Hepatocyte (in vitro differentiated cells): Measurements from ENCODE around the gene CDYL. TPM values are rescaled to one million over a fixed set of nuclear protein-coding genes. Genes with fewer than 3 reads are reported as not detected.

Experiments used
- DNase-seq: peaks from one replicate; pipeline ENCODE4 v3.0.0-alpha.2; 2016; ENCODE audit warnings: low spot score
- H2AFZ ChIP-seq: fragments of 200-600 bp; sonication (generic); 2 replicates; pipeline ENCODE4 v1.6.0; 2016; ENCODE audit warnings: antibody characterized with exemption, mild to moderate bottlenecking
- H3K27ac ChIP-seq: fragments of 200-600 bp; sonication (generic); 2 replicates; pipeline ENCODE4 v1.5.1; 2016; ENCODE audit warnings: mild to moderate bottlenecking
- H3K27me3 ChIP-seq: fragments of 200-600 bp; sonication (generic); 2 replicates; pipeline ENCODE4 v1.6.1; 2016
- H3K36me3 ChIP-seq: fragments of 200-600 bp; sonication (generic); replicated peaks from 2 replicates; pipeline ENCODE4 v1.5.1; 2016; ENCODE audit warnings: low read depth; ENCODE audit not compliant: insufficient read depth
- H3K4me1 ChIP-seq: fragments of 200-600 bp; sonication (generic); 2 replicates; pipeline ENCODE4 v1.5.1; 2016; ENCODE audit warnings: mild to moderate bottlenecking, moderate library complexity; ENCODE audit not compliant: insufficient read depth
- H3K4me2 ChIP-seq: fragments of 200-600 bp; sonication (generic); 2 replicates; pipeline ENCODE4 v1.6.0; 2016
- H3K4me3 ChIP-seq: fragments of 200-600 bp; sonication (generic); 2 replicates; pipeline ENCODE4 v1.5.1; 2016; ENCODE audit warnings: mild to moderate bottlenecking
- H3K79me2 ChIP-seq: fragments of 200-600 bp; sonication (generic); 2 replicates; pipeline ENCODE4 v1.6.0; 2017; ENCODE audit warnings: mild to moderate bottlenecking
- H3K9me2 ChIP-seq: fragments of 200-600 bp; sonication (generic); replicated peaks from 2 replicates; pipeline ENCODE4 v1.6.0; 2017; ENCODE audit warnings: mild to moderate bottlenecking; ENCODE audit not compliant: insufficient read depth
- H3K9me3 ChIP-seq: fragments of 200-600 bp; sonication (generic); 2 replicates; pipeline ENCODE4 v1.5.1; 2016; ENCODE audit warnings: low read depth, mild to moderate bottlenecking
- H4K20me1 ChIP-seq: fragments of 200-600 bp; sonication (generic); 2 replicates; pipeline ENCODE4 v1.6.0; 2016; ENCODE audit warnings: mild to moderate bottlenecking; ENCODE audit not compliant: insufficient read depth, poor library complexity, severe bottlenecking
- CTCF ChIP-seq: fragments of 200-600 bp; sonication (generic); IDR thresholded peaks from 2 replicates; pipeline ENCODE4 v1.5.1; 2016; ENCODE audit warnings: antibody characterized with exemption, mild to moderate bottlenecking; ENCODE audit not compliant: poor library complexity
- EZH2 ChIP-seq: fragments of 200-600 bp; sonication (generic); IDR thresholded peaks from 2 replicates; pipeline ENCODE4 v1.6.1; 2016; ENCODE audit warnings: antibody characterized with exemption, mild to moderate bottlenecking, borderline replicate concordance
- EZH2phosphoT487 ChIP-seq: fragments of 200-600 bp; sonication (generic); IDR thresholded peaks from one replicate; pipeline ENCODE4 v1.6.1; 2018; ENCODE audit warnings: antibody characterized with exemption, mild to moderate bottlenecking, low read depth, moderate library complexity; ENCODE audit not compliant: unreplicated experiment, severe bottlenecking
- WGBS: methylation state at CpG from one replicate; pipeline ENCODE4 v1.1.6; 2016; ENCODE audit warnings: low lambda C conversion rate; ENCODE audit errors: missing lambda C conversion rate; 5-methylcytosine and 5-hydroxymethylcytosine counted together
- polyA plus RNA-seq: library from polyadenylated mRNA; unstranded; fragments of >200 nt; fragmentation: Nextera tagmentation; extraction: Ambion mirVana; gene quantifications from 2 replicates; pipeline ENCODE4 v1.2.1, GENCODE V29; 2016
- total RNA-seq: library from RNA; depleted of rRNA; stranded (reverse); fragments of >200 nt; gene quantifications from 2 replicates; pipeline ENCODE4 v1.2.3, GENCODE V29; 2014

CDYL gene
- total and polyA plus RNA-seq, 2 experiments from 2014 or later = 25.3 to 30.4 TPM

GRCh38 chr6:4776493-4777393 lies 539 bp downstream of the CDYL start:
- Histone ChIP-seq H3K4me1 (peaks cover 6% of the 10 kb centered on the region), H3K9me2 (no peaks in the 10 kb centered on the region), H2AFZ (peak overlapping the region; percentile 17), H3K79me2 (peaks cover 47% of the 10 kb centered on the region), H3K27me3 (peaks cover 3% of the 10 kb centered on the region), H3K27ac (peak overlapping the region; percentile 93), H3K9me3 (peaks cover 6% of the 10 kb centered on the region), H3K36me3 (no peaks in the 10 kb centered on the region), H3K4me2 (peak overlapping the region; percentile 75), H4K20me1 (peaks cover 19% of the 10 kb centered on the region), H3K4me3 (peak overlapping the region; percentile 61)
- TF ChIP-seq CTCF (no peak), EZH2phosphoT487 (no peak), EZH2 (no peak)
- 1% methylated on average over 17 of the region's 107 CpGs for WGBS
- DNase-seq = peak; percentile 36

GRCh38 chr6:4777394-4777935 lies 1.3 kb downstream of the CDYL start:
- DNase-seq = no peak
- Histone ChIP-seq H3K9me2 (no peaks in the 10 kb centered on the region), H3K27me3 (peaks cover 3% of the 10 kb centered on the region), H2AFZ (peak overlapping the region; percentile 17), H3K9me3 (peaks cover 6% of the 10 kb centered on the region), H3K4me1 (peaks cover 12% of the 10 kb centered on the region), H3K36me3 (no peaks in the 10 kb centered on the region), H3K4me3 (peak overlapping the region; percentile 61), H3K4me2 (peak overlapping the region; percentile 75), H3K27ac (peak overlapping the region; percentile 93), H4K20me1 (peaks cover 25% of the 10 kb centered on the region), H3K79me2 (peaks cover 54% of the 10 kb centered on the region)
- 11% methylated on average over 9 of the region's 9 CpGs for WGBS
- no peak for TF ChIP-seq EZH2
- TF ChIP-seq CTCF = no peak
- TF ChIP-seq EZH2phosphoT487 = no peak

- Histone ChIP-seq H3K27ac (peak overlapping the region; percentile 93), H4K20me1 (peaks cover 30% of the 10 kb centered on the region)
These were observed 1.9 kb downstream of the CDYL start for GRCh38 chr6:4778086-4778485.

More at GRCh38 chr6:4778086-4778485, 1.9 kb downstream of the CDYL start:
- Histone ChIP-seq H3K4me2 (peak overlapping the region; percentile 75), H2AFZ (no peak overlapping the region), H3K36me3 (no peaks in the 10 kb centered on the region), H3K9me2 (no peaks in the 10 kb centered on the region), H3K79me2 (peaks cover 60% of the 10 kb centered on the region), H3K4me1 (peaks cover 13% of the 10 kb centered on the region), H3K4me3 (peak overlapping the region; percentile 61), H3K27me3 (peaks cover 3% of the 10 kb centered on the region), H3K9me3 (peaks cover 6% of the 10 kb centered on the region)
- TF ChIP-seq EZH2 (no peak), CTCF (no peak), EZH2phosphoT487 (no peak)
- 93% methylated on average over 1 of the region's 1 CpG for WGBS
- DNase-seq = no peak
